ENCODE results near the gene TIMM22.

Gene TIMM22

GRCh38 chr17:965311-965989, 31.5 kb upstream of the TIMM22 start (continued):
- peak; percentile 23; the same call in 1 of the 2 replicates for TF ChIP-seq PATZ1 (tag by site-specific recombination; IDR thresholded peaks at IDR 0.05)
- TF ChIP-seq SP7 (tag by site-specific recombination; IDR thresholded peaks at IDR 0.05): peak; percentile 67
- 0 out of 2 replicates have a peak, but pooled peaks have one; percentile 30 for TF ChIP-seq ZNF501 (tag by site-specific recombination; IDR thresholded peaks at IDR 0.05)
- TF ChIP-seq PRDM10 (tag by site-specific recombination; IDR thresholded peaks at IDR 0.05): peak; percentile 11; the same call in 1 of the 2 replicates
- TF ChIP-seq ZNF10 (tag by site-specific recombination; IDR thresholded peaks at IDR 0.05): 0 out of 2 replicates have a peak, but pooled peaks have one; percentile 10
- peak; percentile 85 for TF ChIP-seq ZBTB17 (tag by site-specific recombination; IDR thresholded peaks at IDR 0.05)
- TF ChIP-seq HIC1 (tag by site-specific recombination; IDR thresholded peaks at IDR 0.05): peak; percentile 56; the same call in 1 of the 2 replicates
- no peak for TF ChIP-seq GLIS2 (tag by site-specific recombination; IDR thresholded peaks at IDR 0.05)
- TF ChIP-seq ZNF555 (tag by site-specific recombination; conservative IDR thresholded peaks at IDR 0.05): no peak
- peak; percentile 72 for TF ChIP-seq ZNF580 (tag by site-specific recombination; IDR thresholded peaks at IDR 0.05)
- TF ChIP-seq WT1 (tag by site-specific recombination; IDR thresholded peaks at IDR 0.05): 0 out of 2 replicates have a peak, but pooled peaks have one; percentile 23

- Histone ChIP-seq H3K4me3 (ENCODE audit: low read depth, low read length) (no peak overlapping the region), H3K9me3 (ENCODE audit: control insufficient read depth, insufficient read depth, low read depth, low read length) (no peaks in the 10 kb centered on the region), H3K4me1 (ENCODE audit: control insufficient read depth, insufficient read depth, low read length) (peaks cover 38% of the 10 kb centered on the region), H3K27ac (ENCODE audit: extremely low read depth, low read depth, low read length) (no peak overlapping the region), H3K36me3 (ENCODE audit: control insufficient read depth in 2 of 2, insufficient read depth in 1 of 2, low read length in 2 of 2) (no peaks in the 10 kb centered on the region; a peak in 1 of 3 replicates)
- CTCF ChIA-PET: interaction anchor here (1.6 kb wide), 1 partner anchor 172 kb away, joined by 3 read pairs; no protein-coding TSS in a partner anchor
- POLR2A ChIA-PET: interaction anchor here (0.6 to 3.4 kb wide), 2 partner anchors 12 to 138 kb away, joined by 7 to 11 read pairs; partner anchors contain the start of gene NXN
- TF ChIP-seq ZNF138 (tag by site-specific recombination; IDR thresholded peaks at IDR 0.05; ENCODE audit: borderline replicate concordance) (no peak), KLF1 (tag by site-specific recombination; IDR thresholded peaks at IDR 0.05) (no peak), ZNF37A (tag by site-specific recombination; IDR thresholded peaks at IDR 0.05) (no peak), ZNF449 (tag by site-specific recombination; IDR thresholded peaks at IDR 0.05) (no peak), ZNF121 (tag by site-specific recombination; IDR thresholded peaks at IDR 0.05) (no peak), KLF8 (tag by site-specific recombination; IDR thresholded peaks at IDR 0.05) (no peak), ZNF24 (tag by site-specific recombination; IDR thresholded peaks at IDR 0.05) (no peak), GLIS2 (tag by site-specific recombination; IDR thresholded peaks at IDR 0.05) (no peak), ZNF169 (tag by site-specific recombination; IDR thresholded peaks at IDR 0.05) (no peak), ZNF747 (tag by site-specific recombination; IDR thresholded peaks at IDR 0.05) (no peak)
Observed at GRCh38 chr17:967122-967521, 29.8 kb upstream of the TIMM22 start.

Measured in HEK293 (cell line).